Kidney epithelial cell (primary cell): ENCODE results near the gene MVP. TPM values are rescaled to one million over a fixed set of nuclear protein-coding genes. Genes with fewer than 3 reads are reported as not detected.

ENCODE experiments used
- DNase-seq: peaks from one replicate; pipeline ENCODE4 v3.0.0-alpha.2; 2010; ENCODE audit warnings: low read depth
- H3K27me3 ChIP-seq: 2 replicates; pipeline ENCODE4 v1.6.0; 2011; ENCODE audit warnings: low read length; ENCODE audit not compliant: control insufficient read depth, insufficient read depth
- H3K36me3 ChIP-seq: 2 replicates; pipeline ENCODE4 v1.5.1; 2011; ENCODE audit warnings: low read length; ENCODE audit not compliant: control insufficient read depth, insufficient read depth
- H3K4me3 ChIP-seq: 2 replicates; pipeline ENCODE4 v1.5.1; 2011; ENCODE audit warnings: low read depth, mild to moderate bottlenecking, control low read depth, low read length
- CTCF ChIP-seq: IDR thresholded peaks from 2 replicates; pipeline ENCODE4 v1.5.1; 2011; ENCODE audit warnings: mild to moderate bottlenecking, moderate library complexity, low read length, control low read depth, inconsistent platforms; ENCODE audit not compliant: insufficient read depth, poor library complexity, severe bottlenecking
- total RNA-seq: library from RNA; depleted of rRNA; stranded (reverse); fragments of >200 nt; gene quantifications from 2 replicates; pipeline ENCODE4 v1.2.3, GENCODE V29; 2015

The MVP gene
- total RNA-seq, 1 donor from 2014 or later, result 194 TPM

DNA sequence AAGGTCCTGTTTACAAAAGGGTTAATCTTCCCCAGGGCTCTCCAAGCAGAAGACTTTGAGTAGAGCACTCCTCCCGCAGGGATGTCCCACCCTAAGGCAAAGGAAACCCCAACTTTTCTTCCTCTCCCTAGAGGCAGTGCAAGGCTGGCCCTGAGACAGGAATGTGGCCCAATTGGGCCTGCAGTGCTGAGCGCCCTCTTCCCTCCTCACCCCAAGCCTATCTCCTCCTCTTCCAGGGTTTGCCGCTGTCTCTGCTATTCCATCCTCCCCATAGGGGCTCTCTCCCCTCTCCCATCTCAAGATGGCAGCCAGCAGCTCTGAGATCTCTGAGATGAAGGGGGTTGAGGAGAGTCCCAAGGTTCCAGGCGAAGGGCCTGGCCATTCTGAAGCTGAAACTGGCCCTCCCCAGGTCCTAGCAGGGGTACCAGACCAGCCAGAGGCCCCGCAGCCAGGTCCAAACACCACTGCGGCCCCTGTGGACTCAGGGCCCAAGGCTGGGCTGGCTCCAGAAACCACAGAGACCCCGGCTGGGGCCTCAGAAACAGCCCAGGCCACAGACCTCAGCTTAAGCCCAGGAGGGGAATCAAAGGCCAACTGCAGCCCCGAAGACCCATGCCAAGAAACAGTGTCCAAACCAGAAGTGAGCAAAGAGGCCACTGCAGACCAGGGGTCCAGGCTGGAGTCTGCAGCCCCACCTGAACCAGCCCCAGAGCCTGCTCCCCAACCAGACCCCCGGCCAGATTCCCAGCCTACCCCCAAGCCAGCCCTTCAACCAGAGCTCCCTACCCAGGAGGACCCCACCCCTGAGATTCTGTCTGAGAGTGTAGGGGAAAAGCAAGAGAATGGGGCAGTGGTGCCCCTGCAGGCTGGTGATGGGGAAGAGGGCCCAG is 7.3 kb upstream of the MVP start:
- H3K36me3 ChIP-seq, result peaks cover 5% of the 10 kb centered on the region
- no peak for DNase-seq
- TF ChIP-seq CTCF, result no peak
- peak overlapping the region; percentile 33 for H3K4me3 ChIP-seq
- no peaks in the 10 kb centered on the region for H3K27me3 ChIP-seq

DNA sequence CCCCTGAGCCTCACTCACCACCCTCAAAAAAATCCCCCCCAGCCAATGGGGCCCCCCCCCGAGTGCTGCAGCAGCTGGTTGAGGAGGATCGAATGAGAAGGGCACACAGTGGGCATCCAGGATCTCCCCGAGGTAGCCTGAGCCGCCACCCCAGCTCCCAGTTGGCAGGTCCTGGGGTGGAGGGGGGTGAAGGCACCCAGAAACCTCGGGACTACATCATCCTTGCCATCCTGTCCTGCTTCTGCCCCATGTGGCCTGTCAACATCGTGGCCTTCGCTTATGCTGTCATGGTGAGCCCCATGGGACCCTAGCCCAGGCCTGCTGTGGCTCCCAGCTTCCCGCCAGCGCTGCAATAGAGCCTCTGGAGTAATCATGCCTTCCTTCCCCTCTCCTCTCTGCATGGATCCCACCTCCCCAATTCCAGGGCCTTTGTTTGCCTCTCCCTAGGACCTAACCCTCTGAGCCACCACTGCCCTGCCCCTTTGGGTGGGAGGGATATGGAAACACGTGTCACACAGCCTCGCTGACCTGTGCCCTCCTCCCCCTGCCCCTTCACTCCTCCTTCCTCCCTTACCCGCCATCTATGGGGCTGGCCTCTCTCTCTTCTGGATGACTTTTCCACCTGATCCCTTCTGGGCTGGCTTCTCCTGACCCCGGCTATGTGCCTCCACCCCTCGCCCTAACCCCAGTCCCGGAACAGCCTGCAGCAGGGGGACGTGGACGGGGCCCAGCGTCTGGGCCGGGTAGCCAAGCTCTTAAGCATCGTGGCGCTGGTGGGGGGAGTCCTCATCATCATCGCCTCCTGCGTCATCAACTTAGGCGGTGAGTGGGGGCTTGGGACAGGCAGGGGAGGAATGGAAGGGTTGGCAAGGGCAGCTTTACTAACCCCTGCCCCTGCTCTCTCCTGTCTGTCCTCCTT is 6.4 kb upstream of the MVP start:
- Histone ChIP-seq H3K27me3 (no peaks in the 10 kb centered on the region), H3K36me3 (peaks cover 1% of the 10 kb centered on the region), H3K4me3 (no peak overlapping the region)
- TF ChIP-seq CTCF, result no peak
- no peak for DNase-seq

- Histone ChIP-seq H3K36me3 (no peaks in the 10 kb centered on the region), H3K27me3 (no peaks in the 10 kb centered on the region), H3K4me3 (no peak overlapping the region)
- TF ChIP-seq CTCF, result no peak
- DNase-seq, result no peak
Measured at GRCh38 chr16:29814592-29814991, 5.7 kb upstream of the MVP start.

DNA sequence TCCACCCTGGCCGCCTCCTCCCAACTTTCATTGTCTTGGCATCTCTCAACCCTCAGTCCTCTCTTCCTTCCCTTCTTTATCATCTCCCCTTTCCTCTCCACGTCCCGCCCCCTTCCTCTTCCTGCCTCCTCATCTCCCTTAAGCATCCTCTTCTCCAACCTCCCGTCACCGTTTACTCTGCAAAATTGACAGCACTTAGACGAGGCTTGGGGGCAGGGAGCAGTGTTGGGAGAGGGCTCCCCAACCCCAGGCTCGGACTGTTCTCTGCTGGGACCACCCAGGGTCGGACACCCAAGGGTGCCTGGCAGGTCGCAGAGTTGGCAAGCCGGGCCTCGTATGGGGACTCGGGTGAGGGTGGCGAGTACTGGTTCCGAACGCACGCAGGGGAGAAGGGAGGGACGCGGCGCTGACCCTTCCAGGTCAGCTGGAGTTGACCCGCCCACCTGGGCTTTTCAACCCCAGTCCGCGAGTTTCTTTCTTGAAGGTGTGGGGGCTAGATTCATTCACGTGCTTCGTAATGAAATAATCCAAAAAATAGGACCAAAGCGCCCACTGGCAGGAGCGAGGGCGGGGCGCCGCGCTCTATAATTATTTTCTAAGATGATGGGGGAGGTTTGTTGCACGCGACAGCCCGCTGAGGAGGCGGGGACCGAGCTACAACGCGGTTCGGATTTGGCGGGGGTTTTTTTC is 5.1 kb upstream of the MVP start:
- no peaks in the 10 kb centered on the region for H3K36me3 ChIP-seq
- no peaks in the 10 kb centered on the region for H3K27me3 ChIP-seq

More for the DNA sequence above, 5.1 kb upstream of the MVP start:
- TF ChIP-seq CTCF, result no peak
- no peak for DNase-seq
- peak overlapping the region; percentile 75 for H3K4me3 ChIP-seq
